Upper lobe of left lung (tissue), 6 donors: Measurements from ENCODE around the gene PEX5L. TPM values are rescaled to one million over a fixed set of nuclear protein-coding genes. Genes with fewer than 3 reads are reported as not detected.

Experiments
- ATAC-seq, 2 donors: fragments of 200-7000 bp; cut with Tn5 transposase; one replicate each; pipeline ENCODE4 v1.9.1; 2022; ENCODE audit warnings: mild to moderate bottlenecking in 2 of 2, moderate library complexity in 2 of 2; ENCODE audit not compliant: low FRiP score in 2 of 2
- DNase-seq, 2 donors: peaks; one replicate each; pipeline ENCODE4 v3.0.0-alpha.2; 2019 to 2020
- H3K27ac ChIP-seq, 4 donors: fragments of 200-600 bp; sonication (generic); one replicate each; pipeline ENCODE4 v1.5.1; 2016 to 2019
- H3K27me3 ChIP-seq, 4 donors: fragments of 200-600 bp; sonication (generic); one replicate each; pipeline ENCODE4 v1.5.1; 2017 to 2019
- H3K36me3 ChIP-seq, 4 donors: fragments of 200-600 bp; sonication (generic); one replicate each; pipeline ENCODE4 v1.5.1; 2016 to 2019
- H3K4me1 ChIP-seq, 4 donors: fragments of 200-600 bp; sonication (generic); one replicate each; pipeline ENCODE4 v1.5.1; 2018 to 2019
- H3K4me3 ChIP-seq, 4 donors: fragments of 200-600 bp; sonication (generic); one replicate each; pipeline ENCODE4 v1.5.1; 2017 to 2019; ENCODE audit warnings: mild to moderate bottlenecking in 2 of 4, moderate library complexity in 1 of 4
- H3K9me3 ChIP-seq, 4 donors: fragments of 200-600 bp; sonication (generic); one replicate each; pipeline ENCODE4 v1.5.1; 2018 to 2019
- EP300 ChIP-seq, 4 donors: sonication (generic); formaldehyde crosslinking; IDR thresholded peaks; one replicate each; pipeline ENCODE4 v1.5.1; 2017; ENCODE audit warnings: antibody characterized with exemption in 4 of 4, control low read depth in 2 of 4
- POLR2A ChIP-seq, 4 donors: fragments of 450-650 bp; IDR thresholded peaks; one replicate each; pipeline ENCODE4 v1.5.1; 2016 to 2017; ENCODE audit warnings: antibody characterized with exemption in 4 of 4, mild to moderate bottlenecking in 2 of 4
- POLR2AphosphoS5 ChIP-seq, 2 donors: sonication (generic); formaldehyde crosslinking; IDR thresholded peaks; one replicate each; pipeline ENCODE4 v1.5.1; 2017; ENCODE audit warnings: antibody characterized with exemption in 2 of 2
- WGBS, 2 donors: methylation state at CpG; one replicate each; pipeline ENCODE4 v1.1.5; 2017 to 2018; 5-methylcytosine and 5-hydroxymethylcytosine counted together
- total RNA-seq, 6 donors: library from RNA; depleted of rRNA in 4 of 6; stranded (reverse); fragments of >200 nt in 4 of 6; gene quantifications; one replicate each; pipeline versions ENCODE4 v1.1.0 to v1.2.1, GENCODE V29; 2016 to 2021
- TF ChIP-seq, protein P1 (sequence below), 6 experiments: fragments of 450-650 bp in 4 of 6; fragments of 200-600 bp in 2 of 6; sonication (generic) in 2 of 6; IDR thresholded peaks; one replicate each; pipeline ENCODE4 v1.5.1; 2016 to 2019; ENCODE audit warnings: antibody characterized with exemption in 6 of 6
- donor health status: DM: no; HTN: no; CAD: no; lungs with moderate emphysema.
- donor health status: DM: no; HTN: yes; CAD: no; lungs with severe emphysema.

PEX5L gene
- total RNA-seq, 6 donors from 2014 or later: not detected

DNA sequence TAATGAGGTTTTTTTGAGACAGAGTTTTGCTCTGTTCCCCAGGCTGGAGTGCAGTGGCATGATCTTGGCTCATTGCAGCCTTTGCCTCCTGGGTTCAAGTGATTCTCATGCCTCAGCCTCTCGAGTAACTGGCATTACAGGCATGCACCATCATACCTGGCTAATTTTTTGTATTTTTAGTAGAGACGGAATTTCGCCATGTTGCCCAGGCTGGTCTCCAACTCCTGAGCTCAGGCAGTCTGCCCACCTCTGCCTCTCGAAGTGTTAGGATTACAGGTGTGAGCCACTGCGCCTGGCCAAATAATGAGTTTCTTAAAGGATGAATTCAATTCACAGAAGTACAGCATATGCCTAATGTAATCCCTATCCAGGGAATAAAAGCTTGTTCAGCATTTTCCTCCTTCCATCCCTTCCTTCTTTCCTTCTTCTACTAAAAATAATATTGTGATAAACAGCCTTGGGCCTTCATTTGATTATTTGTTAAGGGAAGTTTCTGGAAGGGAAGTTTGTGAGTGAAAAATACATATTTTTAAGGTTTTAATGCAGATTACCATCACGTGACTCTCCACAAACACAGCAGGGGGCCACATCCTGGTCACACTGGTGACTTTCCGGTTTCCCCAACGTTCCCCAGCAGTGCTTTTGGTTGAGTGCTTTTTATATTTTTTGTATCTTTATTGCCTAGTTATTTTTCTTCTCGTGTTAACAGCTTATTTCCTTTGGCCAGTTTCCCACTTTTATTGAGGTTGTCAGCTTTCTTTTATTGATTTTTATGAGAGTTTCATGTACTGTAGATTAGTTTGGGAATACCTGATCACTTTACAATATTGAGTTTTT lies 267.1 kb downstream of the PEX5L start:
- no peak for DNase-seq
- Histone ChIP-seq H3K27ac (no peak overlapping the region), H3K27me3 (no peaks in the 10 kb centered on the region), H3K36me3 (peaks cover 4 to 45% (median 21%) of the 10 kb centered on the region in 4 donors), H3K9me3 (no peaks in the 10 kb centered on the region), H3K4me3 (no peak overlapping the region), H3K4me1 (no peaks in the 10 kb centered on the region)
- ATAC-seq: no peak
- 47 to 54% methylated on average over 9 of the region's 9 CpGs for WGBS, 2 donors
- TF ChIP-seq EP300 (IDR thresholded peaks at IDR 0.05): no peak
- TF ChIP-seq, protein P1, sequence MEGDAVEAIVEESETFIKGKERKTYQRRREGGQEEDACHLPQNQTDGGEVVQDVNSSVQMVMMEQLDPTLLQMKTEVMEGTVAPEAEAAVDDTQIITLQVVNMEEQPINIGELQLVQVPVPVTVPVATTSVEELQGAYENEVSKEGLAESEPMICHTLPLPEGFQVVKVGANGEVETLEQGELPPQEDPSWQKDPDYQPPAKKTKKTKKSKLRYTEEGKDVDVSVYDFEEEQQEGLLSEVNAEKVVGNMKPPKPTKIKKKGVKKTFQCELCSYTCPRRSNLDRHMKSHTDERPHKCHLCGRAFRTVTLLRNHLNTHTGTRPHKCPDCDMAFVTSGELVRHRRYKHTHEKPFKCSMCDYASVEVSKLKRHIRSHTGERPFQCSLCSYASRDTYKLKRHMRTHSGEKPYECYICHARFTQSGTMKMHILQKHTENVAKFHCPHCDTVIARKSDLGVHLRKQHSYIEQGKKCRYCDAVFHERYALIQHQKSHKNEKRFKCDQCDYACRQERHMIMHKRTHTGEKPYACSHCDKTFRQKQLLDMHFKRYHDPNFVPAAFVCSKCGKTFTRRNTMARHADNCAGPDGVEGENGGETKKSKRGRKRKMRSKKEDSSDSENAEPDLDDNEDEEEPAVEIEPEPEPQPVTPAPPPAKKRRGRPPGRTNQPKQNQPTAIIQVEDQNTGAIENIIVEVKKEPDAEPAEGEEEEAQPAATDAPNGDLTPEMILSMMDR (IDR thresholded peaks at IDR 0.05): no peak
- no peak for TF ChIP-seq POLR2A (IDR thresholded peaks at IDR 0.05)
- no peak for TF ChIP-seq POLR2AphosphoS5 (IDR thresholded peaks at IDR 0.05)

DNA sequence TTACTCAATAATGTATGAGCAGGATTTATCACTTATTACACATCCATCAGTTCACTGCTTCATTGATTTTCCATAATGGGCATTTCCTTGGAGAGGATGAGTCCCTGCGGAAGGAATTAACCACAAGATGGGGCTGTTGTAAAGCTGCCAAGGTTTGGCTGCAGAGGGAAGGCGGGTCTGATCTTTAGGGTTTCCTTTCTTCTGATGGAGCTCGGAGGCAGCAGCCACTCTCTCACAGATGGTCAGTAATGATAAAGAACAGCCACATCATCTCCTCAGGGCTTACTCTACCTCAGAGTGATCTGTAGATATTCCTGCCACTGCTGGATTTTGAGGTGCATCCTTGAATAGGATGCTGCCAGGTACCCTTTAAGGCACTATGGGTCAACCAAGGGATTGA lies 268.7 kb downstream of the PEX5L start:
- Histone ChIP-seq H3K27ac (no peak overlapping the region), H3K9me3 (no peaks in the 10 kb centered on the region), H3K4me1 (no peaks in the 10 kb centered on the region), H3K27me3 (no peaks in the 10 kb centered on the region), H3K4me3 (no peak overlapping the region), H3K36me3 (peaks cover 4 to 44% (median 27%) of the 10 kb centered on the region in 4 donors)
- DNase-seq: no peak
- TF ChIP-seq, protein P1 (IDR thresholded peaks at IDR 0.05): peak in 2 of 6 experiments; percentile 7
- TF ChIP-seq EP300 (IDR thresholded peaks at IDR 0.05) (no peak), POLR2A (IDR thresholded peaks at IDR 0.05) (no peak), POLR2AphosphoS5 (IDR thresholded peaks at IDR 0.05) (no peak)
- 39 to 55% methylated on average over 3 of the region's 3 CpGs for WGBS, 2 donors
- ATAC-seq: no peak

DNA sequence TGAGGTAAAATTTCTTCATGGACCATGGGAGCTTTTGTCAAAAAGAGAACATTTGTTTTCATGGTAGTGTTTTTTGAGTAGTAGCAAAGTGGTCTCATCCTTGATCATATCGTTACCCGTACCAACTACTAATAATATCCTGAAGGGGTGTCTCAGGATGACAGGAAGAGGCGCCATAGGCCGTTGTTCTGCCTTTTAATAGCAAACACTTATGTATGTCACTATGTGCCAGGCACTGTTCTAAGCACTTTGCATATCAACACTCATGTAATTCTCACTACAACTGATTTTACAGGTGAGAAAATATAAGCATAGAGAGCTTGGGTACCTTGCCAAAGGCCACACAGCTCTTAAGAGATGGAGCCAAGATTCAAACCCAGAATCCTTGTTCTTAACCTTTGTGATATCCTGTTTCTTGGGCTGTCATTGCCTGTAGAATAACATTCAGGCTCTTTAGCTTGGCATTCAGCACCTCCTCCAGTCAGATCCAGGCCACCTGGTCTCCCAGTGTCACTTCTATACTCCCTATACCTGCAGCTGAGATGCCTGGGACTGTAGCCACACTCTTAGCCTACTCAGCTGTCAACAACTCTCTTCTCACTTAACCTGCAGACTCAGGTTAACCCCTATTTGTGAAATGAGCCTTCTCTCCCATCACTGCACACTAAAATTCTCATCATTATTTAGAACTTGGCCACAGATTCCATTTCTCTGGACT lies 270.2 kb downstream of the PEX5L start:
- Histone ChIP-seq H3K27me3 (no peaks in the 10 kb centered on the region), H3K36me3 (peaks cover 4 to 48% (median 27%) of the 10 kb centered on the region in 4 donors), H3K9me3 (no peaks in the 10 kb centered on the region), H3K4me3 (no peak overlapping the region), H3K4me1 (no peaks in the 10 kb centered on the region), H3K27ac (no peak overlapping the region)
- ATAC-seq (no peak), DNase-seq (no peak)
- WGBS, 2 donors: 87 to 93% methylated on average over 4 of the region's 4 CpGs
- TF ChIP-seq POLR2AphosphoS5 (IDR thresholded peaks at IDR 0.05) (no peak), POLR2A (IDR thresholded peaks at IDR 0.05) (no peak), EP300 (IDR thresholded peaks at IDR 0.05) (no peak)
- TF ChIP-seq, protein P1 (IDR thresholded peaks at IDR 0.05): no peak

DNA sequence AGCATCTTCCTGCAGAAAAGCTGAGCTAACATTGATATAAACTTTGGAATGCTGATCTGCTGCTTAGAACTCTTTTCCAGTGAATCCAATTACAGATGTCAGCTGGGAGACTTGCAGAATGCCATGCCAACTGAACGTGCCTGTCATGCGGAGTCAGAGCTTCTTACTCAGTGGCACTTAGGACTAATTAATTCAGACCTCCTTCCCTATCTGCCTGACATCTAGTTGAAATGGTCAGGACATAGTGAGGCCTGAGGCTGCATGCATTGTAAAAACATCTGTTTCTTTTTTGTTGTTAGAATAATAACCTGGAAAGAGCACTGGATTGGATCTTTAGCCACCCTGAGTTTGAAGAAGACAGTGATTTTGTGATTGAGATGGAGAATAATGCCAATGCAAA lies 271.3 kb downstream of the PEX5L start:
- ATAC-seq: no peak
- 90% methylated on average over 2 of the region's 2 CpGs for WGBS, 2 donors
- Histone ChIP-seq H3K4me1 (no peaks in the 10 kb centered on the region), H3K4me3 (no peak overlapping the region), H3K27me3 (no peaks in the 10 kb centered on the region), H3K9me3 (no peaks in the 10 kb centered on the region), H3K36me3 (peaks cover 4 to 52% (median 28%) of the 10 kb centered on the region in 4 donors), H3K27ac (no peak overlapping the region)
- no peak for DNase-seq
- no peak for TF ChIP-seq POLR2AphosphoS5 (IDR thresholded peaks at IDR 0.05)

DNA sequence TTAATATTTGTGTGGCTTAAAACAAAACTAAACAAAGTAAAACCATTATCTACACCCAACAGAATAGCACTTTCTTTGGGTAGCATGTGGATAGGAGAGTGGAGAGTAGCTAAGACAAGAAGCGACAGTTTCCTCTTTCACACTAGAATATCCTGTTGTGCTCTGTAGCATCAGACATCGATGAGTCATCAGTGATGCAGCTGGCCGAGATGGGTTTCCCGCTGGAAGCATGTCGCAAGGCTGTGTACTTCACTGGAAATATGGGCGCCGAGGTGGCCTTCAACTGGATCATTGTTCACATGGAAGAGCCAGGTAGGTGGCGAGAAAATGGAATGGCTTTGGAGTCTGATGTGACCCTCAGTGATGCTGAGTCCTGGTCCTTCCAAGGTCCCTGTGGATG lies 275.8 kb downstream of the PEX5L start:
- Histone ChIP-seq H3K4me3 (no peak overlapping the region), H3K4me1 (no peaks in the 10 kb centered on the region), H3K27me3 (no peaks in the 10 kb centered on the region), H3K27ac (no peak overlapping the region), H3K9me3 (no peaks in the 10 kb centered on the region), H3K36me3 (peaks cover 0 to 46% (median 19%) of the 10 kb centered on the region in 4 donors)
- ATAC-seq (no peak), DNase-seq (no peak)
- 77 to 84% methylated on average over 8 of the region's 8 CpGs for WGBS, 2 donors
- TF ChIP-seq, protein P1 (IDR thresholded peaks at IDR 0.05): no peak
- no peak for TF ChIP-seq EP300 (IDR thresholded peaks at IDR 0.05)
- TF ChIP-seq POLR2AphosphoS5 (IDR thresholded peaks at IDR 0.05): no peak
- no peak for TF ChIP-seq POLR2A (IDR thresholded peaks at IDR 0.05)
